ENCODE results near the gene RLBP1.

- TF ChIP-seq POLR2AphosphoS5 (IDR thresholded peaks at IDR 0.05) (no peak), CTCF (IDR thresholded peaks at IDR 0.05) (no peak), POLR2A (IDR thresholded peaks at IDR 0.05) (no peak), EP300 (IDR thresholded peaks at IDR 0.05; ENCODE audit: low read depth) (no peak)
These were observed 25.5 kb downstream of the RLBP1 start for GRCh38 chr15:89195836-89196235.

Measured in transverse colon (tissue), 4 donors.